Glutamatergic neuron (in vitro differentiated cells): ENCODE results near the gene TBL1XR1. TPM values are rescaled to one million over a fixed set of nuclear protein-coding genes. Genes with fewer than 3 reads are reported as not detected.

Source experiments
- DNase-seq: peaks from one replicate; pipeline ENCODE4 v3.0.0; 2022
- H3K27ac Mint-ChIP-seq: one replicate; pipeline ENCODE4 v1.8.0; 2020; ENCODE audit warnings: mild to moderate bottlenecking, mixed read lengths, inconsistent platforms; ENCODE audit not compliant: unreplicated experiment
- H3K27me3 Mint-ChIP-seq: one replicate; pipeline ENCODE4 v1.8.0; 2020; ENCODE audit warnings: mild to moderate bottlenecking, moderate library complexity, mixed read lengths, inconsistent platforms; ENCODE audit not compliant: unreplicated experiment
- H3K36me3 Mint-ChIP-seq: one replicate; pipeline ENCODE4 v1.8.0; 2020; ENCODE audit warnings: mild to moderate bottlenecking, mixed read lengths, inconsistent platforms; ENCODE audit not compliant: unreplicated experiment
- H3K4me1 Mint-ChIP-seq: one replicate; pipeline ENCODE4 v1.8.0; 2020; ENCODE audit warnings: mild to moderate bottlenecking, low read depth, mixed read lengths, inconsistent platforms; ENCODE audit not compliant: unreplicated experiment
- H3K4me3 Mint-ChIP-seq: one replicate; pipeline ENCODE4 v1.8.0; 2020; ENCODE audit warnings: mild to moderate bottlenecking, mixed read lengths, inconsistent platforms; ENCODE audit not compliant: unreplicated experiment
- H3K9me3 Mint-ChIP-seq: one replicate; pipeline ENCODE4 v1.8.0; 2020; ENCODE audit warnings: mild to moderate bottlenecking, moderate library complexity, mixed read lengths, inconsistent platforms; ENCODE audit not compliant: unreplicated experiment
- total RNA-seq: library from RNA; stranded (reverse); fragmentation: NEBNext Ultra II Directional; extraction: Animal tissue kit (Norgen Biotek cat#: 25700); gene quantifications from one replicate; pipeline ENCODE4 v1.2.1, GENCODE V29; 2021; ENCODE audit not compliant: unreplicated experiment
- TF ChIP-seq, protein P1 (sequence below): fragments of 200-600 bp; sonication (generic); IDR thresholded peaks from one replicate; pipeline ENCODE4 v1.5.0; 2021; ENCODE audit not compliant: partially characterized antibody, unreplicated experiment

The TBL1XR1 gene
- total RNA-seq, 1 donor from 2014 or later: 101 TPM

DNA sequence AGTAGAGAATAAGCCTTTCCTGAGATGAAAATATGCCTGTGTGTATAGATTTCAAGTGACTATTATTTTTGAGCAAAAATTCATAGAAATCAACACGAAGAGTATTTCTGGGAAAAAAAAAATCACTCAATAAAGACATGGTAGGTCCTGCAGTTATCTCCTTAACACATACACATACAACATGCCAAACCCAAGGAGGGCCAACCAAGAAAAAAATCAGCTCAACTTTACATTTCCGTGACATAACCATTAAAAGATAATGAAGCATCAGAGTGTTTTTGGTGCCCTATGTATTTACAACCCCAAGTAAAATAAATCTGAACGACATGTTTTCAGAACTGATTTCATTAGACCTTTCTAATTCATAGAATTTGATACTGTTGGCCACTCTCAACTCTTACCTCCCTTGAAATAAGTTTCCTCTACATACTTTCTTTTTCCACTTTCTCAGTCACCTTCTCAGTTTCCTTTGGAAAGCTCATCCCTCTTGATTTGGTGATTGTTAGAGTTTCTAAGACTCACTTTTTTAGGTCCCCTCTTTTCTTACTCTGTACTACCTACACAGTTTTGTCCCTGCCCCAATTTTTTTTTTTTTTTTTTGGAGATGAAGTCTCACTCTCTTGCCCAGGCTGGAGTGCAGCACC lies 162.3 kb downstream of the TBL1XR1 start:
- Mint-ChIP-seq H3K27me3 (peaks cover 4% of the 10 kb centered on the region), H3K4me3 (no peak overlapping the region), H3K4me1 (peaks cover 5% of the 10 kb centered on the region), H3K36me3 (peaks cover 4% of the 10 kb centered on the region), H3K27ac (no peak overlapping the region), H3K9me3 (peaks cover 3% of the 10 kb centered on the region)
- no peak for DNase-seq
- TF ChIP-seq, protein P1, sequence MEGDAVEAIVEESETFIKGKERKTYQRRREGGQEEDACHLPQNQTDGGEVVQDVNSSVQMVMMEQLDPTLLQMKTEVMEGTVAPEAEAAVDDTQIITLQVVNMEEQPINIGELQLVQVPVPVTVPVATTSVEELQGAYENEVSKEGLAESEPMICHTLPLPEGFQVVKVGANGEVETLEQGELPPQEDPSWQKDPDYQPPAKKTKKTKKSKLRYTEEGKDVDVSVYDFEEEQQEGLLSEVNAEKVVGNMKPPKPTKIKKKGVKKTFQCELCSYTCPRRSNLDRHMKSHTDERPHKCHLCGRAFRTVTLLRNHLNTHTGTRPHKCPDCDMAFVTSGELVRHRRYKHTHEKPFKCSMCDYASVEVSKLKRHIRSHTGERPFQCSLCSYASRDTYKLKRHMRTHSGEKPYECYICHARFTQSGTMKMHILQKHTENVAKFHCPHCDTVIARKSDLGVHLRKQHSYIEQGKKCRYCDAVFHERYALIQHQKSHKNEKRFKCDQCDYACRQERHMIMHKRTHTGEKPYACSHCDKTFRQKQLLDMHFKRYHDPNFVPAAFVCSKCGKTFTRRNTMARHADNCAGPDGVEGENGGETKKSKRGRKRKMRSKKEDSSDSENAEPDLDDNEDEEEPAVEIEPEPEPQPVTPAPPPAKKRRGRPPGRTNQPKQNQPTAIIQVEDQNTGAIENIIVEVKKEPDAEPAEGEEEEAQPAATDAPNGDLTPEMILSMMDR: no peak

DNA sequence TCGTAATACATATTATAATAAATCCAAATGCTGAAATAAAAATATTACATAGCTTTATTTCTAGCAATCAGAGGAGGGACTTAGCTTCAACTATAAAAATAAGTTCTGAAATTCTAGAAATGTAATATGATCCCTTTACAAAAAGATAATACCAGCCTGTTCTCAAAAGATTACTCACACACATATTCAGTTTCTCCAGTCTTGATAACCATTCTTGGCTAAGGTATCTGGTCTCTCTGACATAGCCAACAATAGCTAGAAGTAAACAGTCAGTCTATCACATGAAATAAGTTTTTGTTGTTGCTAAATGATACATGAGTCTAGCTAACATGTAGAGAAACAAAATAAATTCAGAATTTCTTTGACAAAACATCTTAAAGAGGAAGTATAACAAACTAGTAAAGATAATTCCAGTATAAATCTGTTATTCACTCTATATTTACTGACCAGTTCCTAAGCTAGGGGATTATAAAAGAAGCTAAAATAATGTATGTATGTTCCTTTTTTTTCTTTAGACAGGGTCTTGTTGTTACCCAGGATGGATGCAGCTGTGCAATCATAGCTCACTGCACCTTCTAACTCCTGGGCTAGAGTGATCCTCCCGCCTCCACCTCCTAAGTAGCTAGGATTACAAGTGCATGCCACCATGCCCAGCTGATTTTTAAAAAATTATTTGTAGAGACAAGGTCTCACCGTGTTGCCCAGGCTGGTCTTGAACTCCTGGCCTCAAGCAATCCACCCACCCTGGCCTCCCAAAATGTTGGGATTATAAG lies 170.6 kb downstream of the TBL1XR1 start:
- Mint-ChIP-seq H3K36me3 (no peaks in the 10 kb centered on the region), H3K9me3 (no peaks in the 10 kb centered on the region), H3K27me3 (peaks cover 2% of the 10 kb centered on the region), H3K27ac (no peak overlapping the region), H3K4me3 (no peak overlapping the region), H3K4me1 (no peaks in the 10 kb centered on the region)
- TF ChIP-seq, protein P1: no peak
- DNase-seq: no peak

DNA sequence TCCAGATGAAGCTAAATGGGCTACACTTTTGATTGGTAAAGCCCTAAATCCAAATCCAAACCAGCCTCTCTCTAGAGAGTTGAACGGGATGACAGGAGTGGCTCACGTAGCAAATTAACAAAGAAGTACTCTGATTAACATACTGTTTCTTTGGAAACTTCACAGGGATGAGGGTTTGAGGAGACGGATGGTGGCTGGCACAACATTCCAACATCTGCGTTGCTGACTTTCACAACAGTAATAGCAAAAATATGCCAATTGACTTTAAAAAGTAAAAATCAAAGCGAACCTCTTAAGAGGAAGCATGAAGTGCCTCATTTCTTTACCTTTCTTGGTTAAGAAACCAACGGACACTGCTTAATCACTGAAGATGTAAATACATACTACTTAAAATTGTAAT lies 181.4 kb downstream of the TBL1XR1 start:
- no peak overlapping the region for H3K27ac Mint-ChIP-seq
- H3K27me3 Mint-ChIP-seq: peaks cover 4% of the 10 kb centered on the region
- peaks cover 1% of the 10 kb centered on the region for H3K9me3 Mint-ChIP-seq
- DNase-seq: no peak
- TF ChIP-seq, protein P1: no peak
- H3K36me3 Mint-ChIP-seq: no peaks in the 10 kb centered on the region
- H3K4me3 Mint-ChIP-seq: no peak overlapping the region
- H3K4me1 Mint-ChIP-seq: peaks cover 4% of the 10 kb centered on the region

DNA sequence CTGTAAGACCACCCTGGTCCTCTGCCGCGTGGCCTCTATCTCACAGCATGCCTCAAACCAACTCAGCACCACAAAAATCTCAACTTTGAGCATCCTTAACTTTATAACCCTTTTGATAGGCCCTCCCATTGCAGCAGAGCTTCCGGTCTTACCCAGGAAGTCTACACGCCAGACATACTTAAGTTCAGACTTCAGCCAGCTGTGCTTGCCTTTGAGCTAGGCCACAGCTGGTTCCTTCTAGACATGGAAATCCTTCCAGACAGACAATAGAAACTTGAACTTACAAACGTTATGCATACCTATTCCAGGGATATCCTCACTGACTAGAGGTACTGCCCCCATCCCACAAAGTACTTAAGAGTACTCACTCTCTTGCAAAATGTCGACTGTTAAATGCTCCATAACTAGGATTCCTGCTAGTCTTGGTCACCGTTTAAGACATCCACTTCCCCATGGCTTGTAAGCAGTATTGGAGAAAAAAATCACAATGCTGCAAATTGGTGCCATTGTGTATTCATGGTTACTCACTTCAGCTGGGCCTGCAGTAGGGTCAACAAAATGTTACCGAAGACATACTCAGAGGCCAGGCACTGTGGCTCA lies 183.5 kb downstream of the TBL1XR1 start:
- TF ChIP-seq, protein P1: no peak
- Mint-ChIP-seq H3K27me3 (peaks cover 4% of the 10 kb centered on the region), H3K27ac (no peak overlapping the region), H3K9me3 (peaks cover 7% of the 10 kb centered on the region), H3K36me3 (no peaks in the 10 kb centered on the region), H3K4me1 (no peaks in the 10 kb centered on the region), H3K4me3 (no peak overlapping the region)
- DNase-seq: no peak
